ENCODE measurements around the gene TRPM5.

Gene TRPM5

DNA sequence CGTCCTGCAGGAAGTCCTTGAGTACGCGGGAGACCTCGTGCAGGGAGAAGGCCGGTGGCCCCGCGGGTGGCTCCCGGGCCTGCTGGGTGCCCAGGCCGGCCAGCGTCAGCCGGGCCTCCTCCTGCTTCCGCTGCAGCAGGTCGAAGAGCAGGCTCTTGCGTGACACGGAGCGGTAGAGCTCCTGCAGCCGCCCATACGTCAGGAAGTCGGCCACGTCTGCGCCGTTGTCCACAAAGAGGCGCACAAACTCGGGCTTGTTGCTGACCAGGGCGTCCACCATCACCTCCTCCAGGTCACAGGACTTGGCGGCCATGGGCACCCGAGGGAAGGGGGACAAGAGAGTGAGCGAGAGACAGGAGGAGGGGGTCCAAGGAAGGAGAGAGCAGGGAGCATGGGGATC, 29.1 kb downstream of the TRPM5 start:
- DNase-seq (ENCODE audit: extremely low read depth, insufficient read length) = no peak
- Histone ChIP-seq H3K36me3 (ENCODE audit: control insufficient read depth, insufficient read depth, low read length) (no peaks in the 10 kb centered on the region), H3K4me3 (replicated peaks; ENCODE audit: low read depth, low read length) (no peak overlapping the region), H3K27me3 (replicated peaks; ENCODE audit: control insufficient read depth, insufficient read depth, low read length) (no peaks in the 10 kb centered on the region; the same call in 1 of the 2 replicates)
- TF ChIP-seq, protein P1, sequence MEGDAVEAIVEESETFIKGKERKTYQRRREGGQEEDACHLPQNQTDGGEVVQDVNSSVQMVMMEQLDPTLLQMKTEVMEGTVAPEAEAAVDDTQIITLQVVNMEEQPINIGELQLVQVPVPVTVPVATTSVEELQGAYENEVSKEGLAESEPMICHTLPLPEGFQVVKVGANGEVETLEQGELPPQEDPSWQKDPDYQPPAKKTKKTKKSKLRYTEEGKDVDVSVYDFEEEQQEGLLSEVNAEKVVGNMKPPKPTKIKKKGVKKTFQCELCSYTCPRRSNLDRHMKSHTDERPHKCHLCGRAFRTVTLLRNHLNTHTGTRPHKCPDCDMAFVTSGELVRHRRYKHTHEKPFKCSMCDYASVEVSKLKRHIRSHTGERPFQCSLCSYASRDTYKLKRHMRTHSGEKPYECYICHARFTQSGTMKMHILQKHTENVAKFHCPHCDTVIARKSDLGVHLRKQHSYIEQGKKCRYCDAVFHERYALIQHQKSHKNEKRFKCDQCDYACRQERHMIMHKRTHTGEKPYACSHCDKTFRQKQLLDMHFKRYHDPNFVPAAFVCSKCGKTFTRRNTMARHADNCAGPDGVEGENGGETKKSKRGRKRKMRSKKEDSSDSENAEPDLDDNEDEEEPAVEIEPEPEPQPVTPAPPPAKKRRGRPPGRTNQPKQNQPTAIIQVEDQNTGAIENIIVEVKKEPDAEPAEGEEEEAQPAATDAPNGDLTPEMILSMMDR (IDR thresholded peaks at IDR 0.05; ENCODE audit: insufficient read depth, low read length, poor library complexity, severe bottlenecking) = no peak

DNA sequence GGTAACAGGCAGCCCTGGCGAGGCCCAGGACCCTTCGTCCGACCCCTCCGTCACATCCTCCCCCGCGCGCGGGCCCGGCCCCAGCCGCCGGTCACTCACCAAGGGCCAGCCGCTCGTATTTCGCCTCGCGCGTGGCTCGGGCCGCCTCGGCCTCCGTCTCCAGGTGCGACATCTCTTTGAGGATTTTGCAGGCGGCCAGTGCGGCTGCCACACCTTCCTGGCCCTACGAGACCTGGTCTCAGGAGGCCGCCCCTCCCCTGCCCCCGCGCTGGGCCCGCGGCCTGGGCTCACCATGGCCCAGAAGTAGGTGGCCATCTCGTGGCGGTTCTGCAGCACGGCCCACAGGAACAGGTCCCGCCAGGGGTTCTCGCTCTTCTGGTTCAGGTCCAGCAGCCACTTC, 29.7 kb downstream of the TRPM5 start:
- TF ChIP-seq, protein P1 (IDR thresholded peaks at IDR 0.05; ENCODE audit: insufficient read depth, low read length, poor library complexity, severe bottlenecking) = no peak
- Histone ChIP-seq H3K27me3 (replicated peaks; ENCODE audit: control insufficient read depth, insufficient read depth, low read length) (no peaks in the 10 kb centered on the region; the same call in 1 of the 2 replicates), H3K36me3 (ENCODE audit: control insufficient read depth, insufficient read depth, low read length) (no peaks in the 10 kb centered on the region), H3K4me3 (replicated peaks; ENCODE audit: low read depth, low read length) (no peak overlapping the region)
- DNase-seq (ENCODE audit: extremely low read depth, insufficient read length) = no peak

DNA sequence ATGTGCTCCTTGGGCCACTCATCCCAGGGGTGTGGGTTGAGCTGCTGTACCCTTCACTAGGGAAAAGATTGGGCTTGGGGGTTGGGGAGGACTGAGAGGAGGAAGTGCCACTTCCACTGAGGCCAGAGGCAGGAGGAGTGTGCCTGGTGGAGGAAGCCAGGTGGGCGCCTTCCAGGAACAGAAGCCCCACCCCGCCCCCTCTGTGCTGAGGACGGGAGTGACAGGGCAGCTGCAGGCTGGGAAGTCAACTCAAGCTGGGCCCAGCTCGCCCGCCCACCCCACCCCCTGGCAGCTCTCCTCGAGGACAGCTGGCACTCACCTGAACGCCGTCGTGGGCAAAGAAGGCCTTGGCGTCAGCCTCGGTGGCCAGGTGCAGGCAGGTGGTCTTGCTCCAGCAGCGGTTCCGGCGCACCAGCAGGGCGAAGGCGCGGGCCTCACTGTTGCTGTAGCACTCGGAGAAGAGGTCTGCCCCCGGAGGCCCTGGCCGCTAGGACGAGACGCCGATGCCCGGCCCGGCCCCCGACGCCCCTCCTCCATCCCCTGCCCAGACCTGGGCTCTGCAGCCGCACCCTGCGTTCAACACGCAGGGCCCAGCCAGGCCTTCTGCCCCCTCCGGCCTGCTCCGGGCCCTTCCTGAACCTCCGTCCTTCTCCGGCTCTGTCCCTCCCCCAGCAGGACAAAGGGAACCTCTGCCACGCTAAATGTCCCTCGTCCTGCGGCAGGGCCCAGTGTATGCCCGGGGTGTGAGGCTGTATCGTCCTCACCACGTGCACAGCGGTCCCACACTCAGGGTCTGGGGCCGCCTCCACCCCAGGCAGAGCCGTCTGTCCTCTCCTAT, 30.4 kb downstream of the TRPM5 start:
- Histone ChIP-seq H3K4me3 (replicated peaks; ENCODE audit: low read depth, low read length) (no peak overlapping the region), H3K27me3 (replicated peaks; ENCODE audit: control insufficient read depth, insufficient read depth, low read length) (no peaks in the 10 kb centered on the region; the same call in 1 of the 2 replicates), H3K36me3 (ENCODE audit: control insufficient read depth, insufficient read depth, low read length) (no peaks in the 10 kb centered on the region)
- TF ChIP-seq, protein P1 (IDR thresholded peaks at IDR 0.05; ENCODE audit: insufficient read depth, low read length, poor library complexity, severe bottlenecking) = no peak
- DNase-seq (ENCODE audit: extremely low read depth, insufficient read length) = no peak

DNA sequence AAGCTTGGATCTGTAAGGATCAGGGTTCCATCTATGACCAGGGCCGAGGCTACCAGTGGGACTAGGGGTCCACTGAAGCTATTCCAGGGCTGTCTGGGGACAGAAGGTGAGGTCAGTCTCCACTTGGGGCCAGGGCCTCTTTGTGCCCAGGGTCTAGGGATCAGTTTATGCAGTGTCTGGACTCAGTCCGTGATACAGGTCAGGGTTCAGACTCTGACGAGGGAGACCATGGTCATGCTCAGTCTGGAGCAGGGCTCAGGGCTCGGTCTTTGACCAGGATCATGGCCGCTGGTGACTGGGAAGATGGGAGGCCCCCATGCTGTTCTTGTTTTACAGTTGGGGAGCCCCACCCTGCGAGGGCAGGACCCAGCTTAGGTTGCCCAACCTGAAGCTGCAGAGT, 32.0 kb downstream of the TRPM5 start:
- H3K27me3 ChIP-seq (replicated peaks; ENCODE audit: control insufficient read depth, insufficient read depth, low read length) = no peaks in the 10 kb centered on the region; the same call in 1 of the 2 replicates
- no peaks in the 10 kb centered on the region for H3K36me3 ChIP-seq (ENCODE audit: control insufficient read depth, insufficient read depth, low read length)
- H3K4me3 ChIP-seq (replicated peaks; ENCODE audit: low read depth, low read length) = no peak overlapping the region
- no peak for DNase-seq (ENCODE audit: extremely low read depth, insufficient read length)
- TF ChIP-seq, protein P1 (IDR thresholded peaks at IDR 0.05; ENCODE audit: insufficient read depth, low read length, poor library complexity, severe bottlenecking) = no peak

DNA sequence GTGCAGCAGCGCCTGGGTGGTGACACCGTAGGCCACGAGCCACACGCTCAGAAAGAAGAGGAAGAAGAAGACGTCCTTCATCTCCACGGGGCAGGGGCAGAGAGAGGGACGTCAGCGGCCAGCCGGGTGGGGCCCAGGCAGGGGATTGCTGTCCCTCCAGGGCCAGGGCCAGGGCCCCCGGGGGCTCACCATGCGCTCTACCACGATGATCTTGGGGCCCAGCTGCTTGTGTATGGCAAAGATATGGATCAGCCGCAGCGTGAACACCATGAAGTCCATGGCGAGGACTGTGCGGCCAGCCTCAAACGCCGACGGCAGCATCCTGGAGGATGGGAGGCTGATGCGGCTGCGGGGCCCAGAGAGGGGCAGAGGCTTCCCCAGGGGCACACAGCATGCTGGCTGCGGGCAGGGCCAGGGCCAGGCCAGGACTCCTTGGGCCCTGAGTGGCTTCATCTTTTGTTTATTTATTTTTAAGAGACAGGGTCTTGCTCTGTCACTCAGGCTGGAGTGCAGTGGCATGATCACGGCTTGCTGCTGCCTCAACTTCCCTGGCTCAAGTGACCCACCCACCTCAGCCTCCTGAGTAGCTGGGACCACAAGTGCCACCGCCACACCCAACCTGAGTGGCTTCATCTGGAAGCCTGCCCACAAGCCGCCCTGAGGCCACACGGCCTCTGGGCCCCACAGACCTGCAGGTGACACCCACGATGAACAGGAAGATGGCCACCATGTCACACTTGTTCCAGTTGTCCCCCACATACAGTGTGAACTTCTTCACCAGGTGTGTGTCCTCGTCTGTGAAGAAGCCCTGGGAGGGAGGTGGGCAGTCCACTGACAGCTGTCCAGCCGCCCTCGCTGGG, 32.6 kb downstream of the TRPM5 start:
- no peak overlapping the region for H3K4me3 ChIP-seq (replicated peaks; ENCODE audit: low read depth, low read length)
- no peaks in the 10 kb centered on the region for H3K36me3 ChIP-seq (ENCODE audit: control insufficient read depth, insufficient read depth, low read length)
- TF ChIP-seq, protein P1 (IDR thresholded peaks at IDR 0.05; ENCODE audit: insufficient read depth, low read length, poor library complexity, severe bottlenecking) = no peak
- H3K27me3 ChIP-seq (replicated peaks; ENCODE audit: control insufficient read depth, insufficient read depth, low read length) = no peaks in the 10 kb centered on the region; the same call in 1 of the 2 replicates
- no peak for DNase-seq (ENCODE audit: extremely low read depth, insufficient read length)

Data from GM06990 (cell line).